ENCODE results near the gene ANKRD45. TPM values are rescaled to one million over a fixed set of nuclear protein-coding genes. Genes with fewer than 3 reads are reported as not detected.
"Not testable (repeated sequence)": the region's sequence is repeated elsewhere in the genome, so short reads cannot be mapped to it uniquely, and the experiment has no call there.

ANKRD45 gene
- total RNA-seq (2014; rRNA removed; shearing (Covaris generic)), result not detected in 2 replicates

- Histone ChIP-seq H3K4me1 (replicated peaks) (no peaks in the 10 kb centered on the region), H3K27ac (no peak within 1 kb of the TSS)
- DNase-seq (ENCODE audit: low read depth in 1 of 2, low spot score in 2 of 2), result no peak
Observed at GRCh38 chr1:173669491-173669941, at the start of gene ANKRD45. ANKRD45 (minus strand) TSS chr1:173669851; CDS start chr1:173659418, 10,433 bp downstream.

GRCh38 chr1:173717238-173717637, 47.6 kb upstream of the ANKRD45 start:
- Histone ChIP-seq H3K4me1 (replicated peaks) (peaks cover 4% of the 10 kb centered on the region), H3K9me3 (replicated peaks) (no peaks in the 10 kb centered on the region; the same call in 1 of the 2 replicates), H3K27me3 (replicated peaks) (no peaks in the 10 kb centered on the region), H3K36me3 (peaks cover 10% of the 10 kb centered on the region; the same call in 1 of the 2 replicates), H3K4me3 (no peak overlapping the region), H3K27ac (no peak overlapping the region)
- no peak for DNase-seq (ENCODE audit: low read depth in 1 of 2, low spot score in 2 of 2)

More at GRCh38 chr1:173669491-173669941, at the start of gene ANKRD45:
- Histone ChIP-seq H3K27me3 (replicated peaks) (peaks cover 16% of the 10 kb centered on the region), H3K36me3 (no peaks in the 10 kb centered on the region), H3K4me3 (no peak within 1 kb of the TSS), H3K9me3 (replicated peaks) (no peaks in the 10 kb centered on the region)

- Histone ChIP-seq H3K36me3 (peaks cover 10% of the 10 kb centered on the region; the same call in 1 of the 2 replicates), H3K4me1 (replicated peaks) (peaks cover 4% of the 10 kb centered on the region), H3K9me3 (replicated peaks) (no peaks in the 10 kb centered on the region; the same call in 1 of the 2 replicates), H3K27me3 (replicated peaks) (no peaks in the 10 kb centered on the region), H3K27ac (no peak overlapping the region; the same call in 1 of the 2 replicates), H3K4me3 (peak overlapping the region; percentile 69)
- no peak for DNase-seq (ENCODE audit: low read depth in 1 of 2, low spot score in 2 of 2)
Observed at GRCh38 chr1:173715538-173715844, 45.8 kb upstream of the ANKRD45 start.

GRCh38 chr1:173714759-173715537, 45.3 kb upstream of the ANKRD45 start, which contains the start of gene KLHL20:
KLHL20 (plus strand) TSS chr1:173714981; CDS start chr1:173716044, 1,063 bp downstream.
- Histone ChIP-seq H3K4me1 (replicated peaks) (peaks cover 4% of the 10 kb centered on the region), H3K27me3 (replicated peaks) (no peaks in the 10 kb centered on the region), H3K4me3 (peak within 1 kb of the TSS; percentile 69), H3K27ac (peak within 1 kb of the TSS; percentile 35), H3K36me3 (peaks cover 10% of the 10 kb centered on the region; the same call in 1 of the 2 replicates), H3K9me3 (replicated peaks) (no peaks in the 10 kb centered on the region; the same call in 1 of the 2 replicates)
- peak; percentile 88 to 92 for DNase-seq (ENCODE audit: low read depth in 1 of 2, low spot score in 2 of 2)

- Histone ChIP-seq H3K4me1 (replicated peaks) (peaks cover 4% of the 10 kb centered on the region), H3K27ac (no peak overlapping the region)
- no peak for DNase-seq (ENCODE audit: low read depth in 1 of 2, low spot score in 2 of 2)
Observed at GRCh38 chr1:173714441-173714758, 44.7 kb upstream of the ANKRD45 start.

GRCh38 chr1:173708787-173709186, 39.1 kb upstream of the ANKRD45 start:
- Histone ChIP-seq H3K4me3 (no peak overlapping the region), H3K36me3 (no peaks in the 10 kb centered on the region)
- DNase-seq (ENCODE audit: low read depth in 1 of 2, low spot score in 2 of 2), result no peak

More at GRCh38 chr1:173714441-173714758, 44.7 kb upstream of the ANKRD45 start:
- Histone ChIP-seq H3K9me3 (replicated peaks) (no peaks in the 10 kb centered on the region; the same call in 1 of the 2 replicates), H3K36me3 (peaks cover 10% of the 10 kb centered on the region; the same call in 1 of the 2 replicates), H3K4me3 (peak overlapping the region; percentile 69), H3K27me3 (replicated peaks) (no peaks in the 10 kb centered on the region)

GRCh38 chr1:173705117-173705516, 35.5 kb upstream of the ANKRD45 start:
- no peaks in the 10 kb centered on the region for H3K27me3 ChIP-seq (replicated peaks)
- no peaks in the 10 kb centered on the region for H3K9me3 ChIP-seq (replicated peaks)
- H3K27ac ChIP-seq, result no peak overlapping the region
- no peak for DNase-seq (ENCODE audit: low read depth in 1 of 2, low spot score in 2 of 2)
- no peak overlapping the region for H3K4me3 ChIP-seq
- H3K36me3 ChIP-seq, result no peaks in the 10 kb centered on the region
- no peaks in the 10 kb centered on the region for H3K4me1 ChIP-seq (replicated peaks)

More at GRCh38 chr1:173708787-173709186, 39.1 kb upstream of the ANKRD45 start:
- no peaks in the 10 kb centered on the region for H3K4me1 ChIP-seq (replicated peaks)
- H3K9me3 ChIP-seq (replicated peaks), result no peaks in the 10 kb centered on the region
- H3K27ac ChIP-seq, result no peak overlapping the region
- no peaks in the 10 kb centered on the region for H3K27me3 ChIP-seq (replicated peaks)

GRCh38 chr1:173702736-173703135, 33.1 kb upstream of the ANKRD45 start:
- Histone ChIP-seq H3K27me3 (replicated peaks) (no peaks in the 10 kb centered on the region), H3K27ac (no peak overlapping the region), H3K36me3 (no peaks in the 10 kb centered on the region), H3K4me3 (no peak overlapping the region), H3K4me1 (replicated peaks) (no peaks in the 10 kb centered on the region), H3K9me3 (replicated peaks) (no peaks in the 10 kb centered on the region)
- DNase-seq (ENCODE audit: low read depth in 1 of 2, low spot score in 2 of 2), result no peak

GRCh38 chr1:173701299-173701698, 31.6 kb upstream of the ANKRD45 start:
- not testable (repeated sequence) for DNase-seq (ENCODE audit: low read depth in 1 of 2, low spot score in 2 of 2); H3K9me3 ChIP-seq (replicated peaks); H3K27ac ChIP-seq; H3K27me3 ChIP-seq (replicated peaks); H3K36me3 ChIP-seq; H3K4me1 ChIP-seq (replicated peaks); H3K4me3 ChIP-seq

- Histone ChIP-seq H3K27me3 (replicated peaks) (0 out of 2 replicates have a peak, but pooled peaks cover 3% of the 10 kb centered on the region), H3K4me3 (no peak overlapping the region), H3K27ac (no peak overlapping the region), H3K36me3 (no peaks in the 10 kb centered on the region), H3K4me1 (replicated peaks) (no peaks in the 10 kb centered on the region), H3K9me3 (replicated peaks) (no peaks in the 10 kb centered on the region)
- no peak for DNase-seq (ENCODE audit: low read depth in 1 of 2, low spot score in 2 of 2)
Observed at GRCh38 chr1:173693238-173693637, 23.6 kb upstream of the ANKRD45 start.

GRCh38 chr1:173688300-173688699, 18.6 kb upstream of the ANKRD45 start:
- H3K27me3 ChIP-seq (replicated peaks), result no peaks in the 10 kb centered on the region
- no peak overlapping the region for H3K27ac ChIP-seq
- H3K4me3 ChIP-seq, result no peak overlapping the region
- DNase-seq (ENCODE audit: low read depth in 1 of 2, low spot score in 2 of 2), result no peak
- no peaks in the 10 kb centered on the region for H3K36me3 ChIP-seq
- H3K9me3 ChIP-seq (replicated peaks), result no peaks in the 10 kb centered on the region
- H3K4me1 ChIP-seq (replicated peaks), result no peaks in the 10 kb centered on the region

GRCh38 chr1:173685121-173685520, 15.5 kb upstream of the ANKRD45 start:
- H3K27ac ChIP-seq; H3K27me3 ChIP-seq (replicated peaks); DNase-seq (ENCODE audit: low read depth in 1 of 2, low spot score in 2 of 2); H3K36me3 ChIP-seq; H3K4me3 ChIP-seq; H3K4me1 ChIP-seq (replicated peaks); H3K9me3 ChIP-seq (replicated peaks): not testable (repeated sequence)

GRCh38 chr1:173683838-173684237, 14.2 kb upstream of the ANKRD45 start:
- H3K27me3 ChIP-seq (replicated peaks); DNase-seq (ENCODE audit: low read depth in 1 of 2, low spot score in 2 of 2); H3K4me3 ChIP-seq: not testable (repeated sequence)

GRCh38 chr1:173682184-173682583, 12.5 kb upstream of the ANKRD45 start:
- Histone ChIP-seq H3K4me3 (no peak overlapping the region), H3K9me3 (replicated peaks) (no peaks in the 10 kb centered on the region), H3K27ac (no peak overlapping the region), H3K36me3 (no peaks in the 10 kb centered on the region), H3K27me3 (replicated peaks) (no peaks in the 10 kb centered on the region; the same call in 1 of the 2 replicates), H3K4me1 (replicated peaks) (no peaks in the 10 kb centered on the region)
- no peak for DNase-seq (ENCODE audit: low read depth in 1 of 2, low spot score in 2 of 2)

More at GRCh38 chr1:173683838-173684237, 14.2 kb upstream of the ANKRD45 start:
- H3K36me3 ChIP-seq; H3K4me1 ChIP-seq (replicated peaks); H3K27ac ChIP-seq; H3K9me3 ChIP-seq (replicated peaks): not testable (repeated sequence)
